HS-5 (cell line): ENCODE results near the gene KCNAB3.

ENCODE experiments used
- DNase-seq: peaks from one replicate; pipeline ENCODE4 v3.0.0-alpha.2; 2012; ENCODE audit warnings: low read depth

The KCNAB3 gene

DNA sequence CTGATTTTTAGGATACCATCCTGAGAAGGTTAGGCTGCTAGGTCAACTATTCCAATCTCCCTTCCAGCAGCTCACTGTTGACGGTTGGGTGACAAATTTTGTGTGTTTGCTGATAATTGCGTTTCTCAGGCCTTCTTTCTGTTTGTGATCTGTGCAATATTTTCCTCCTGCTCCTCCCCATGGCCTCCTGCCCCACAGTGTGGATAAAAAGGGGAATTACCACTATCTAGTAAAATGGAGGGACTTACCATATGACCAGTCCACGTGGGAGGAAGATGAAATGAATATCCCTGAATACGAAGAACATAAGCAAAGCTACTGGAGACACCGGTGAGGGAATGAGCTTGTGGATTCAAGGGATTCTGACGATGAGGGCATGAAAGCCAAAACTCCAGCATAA is 31.9 kb downstream of the KCNAB3 start:
- DNase-seq, result no peak

DNA sequence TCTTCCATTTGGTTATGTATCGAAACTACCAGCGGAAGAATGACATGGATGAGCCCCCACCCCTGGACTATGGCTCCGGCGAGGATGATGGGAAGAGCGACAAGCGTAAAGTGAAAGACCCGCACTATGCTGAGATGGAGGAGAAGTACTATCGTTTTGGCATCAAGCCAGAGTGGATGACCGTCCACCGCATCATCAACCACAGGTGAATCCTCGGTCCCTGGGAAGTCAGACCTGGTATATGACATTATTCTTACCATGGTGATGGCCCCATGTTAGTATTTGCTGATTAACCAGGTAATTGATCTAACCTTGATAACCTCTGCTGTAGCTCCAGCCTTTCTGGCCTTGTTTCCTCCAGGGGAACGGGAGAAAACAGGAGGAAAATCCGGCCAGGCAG is 32.6 kb downstream of the KCNAB3 start:
- no peak for DNase-seq

DNA sequence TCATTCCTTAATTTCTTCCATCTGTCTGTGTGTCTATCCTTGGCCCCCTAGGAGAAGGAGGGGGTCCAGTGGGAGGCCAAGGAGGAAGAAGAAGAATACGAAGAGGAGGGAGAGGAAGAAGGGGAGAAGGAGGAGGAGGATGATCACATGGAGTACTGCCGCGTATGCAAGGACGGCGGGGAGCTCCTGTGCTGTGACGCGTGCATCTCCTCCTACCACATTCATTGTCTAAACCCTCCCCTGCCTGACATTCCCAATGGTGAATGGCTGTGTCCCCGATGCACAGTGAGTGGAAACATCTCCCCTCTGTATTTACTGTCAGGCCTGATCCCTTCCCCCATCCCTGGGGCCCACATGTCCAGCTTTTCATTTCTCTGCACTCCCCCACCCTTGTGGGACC is 34.8 kb downstream of the KCNAB3 start:
- no peak for DNase-seq

DNA sequence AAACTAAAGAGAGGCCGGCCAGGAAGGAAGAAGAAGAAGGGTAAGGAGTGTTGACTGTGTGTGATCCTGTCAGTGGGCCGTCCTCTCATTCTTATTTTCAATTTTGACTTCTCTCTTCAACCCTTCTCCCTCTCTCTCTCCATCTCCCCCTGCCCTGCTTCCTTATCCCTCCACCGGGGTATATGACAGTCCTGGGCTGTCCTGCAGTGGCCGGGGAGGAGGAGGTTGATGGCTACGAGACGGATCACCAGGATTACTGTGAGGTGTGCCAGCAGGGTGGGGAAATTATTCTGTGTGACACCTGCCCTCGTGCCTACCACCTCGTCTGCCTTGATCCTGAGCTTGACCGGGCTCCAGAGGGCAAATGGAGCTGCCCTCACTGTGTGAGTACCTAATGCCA is 35.4 kb downstream of the KCNAB3 start:
- no peak for DNase-seq

DNA sequence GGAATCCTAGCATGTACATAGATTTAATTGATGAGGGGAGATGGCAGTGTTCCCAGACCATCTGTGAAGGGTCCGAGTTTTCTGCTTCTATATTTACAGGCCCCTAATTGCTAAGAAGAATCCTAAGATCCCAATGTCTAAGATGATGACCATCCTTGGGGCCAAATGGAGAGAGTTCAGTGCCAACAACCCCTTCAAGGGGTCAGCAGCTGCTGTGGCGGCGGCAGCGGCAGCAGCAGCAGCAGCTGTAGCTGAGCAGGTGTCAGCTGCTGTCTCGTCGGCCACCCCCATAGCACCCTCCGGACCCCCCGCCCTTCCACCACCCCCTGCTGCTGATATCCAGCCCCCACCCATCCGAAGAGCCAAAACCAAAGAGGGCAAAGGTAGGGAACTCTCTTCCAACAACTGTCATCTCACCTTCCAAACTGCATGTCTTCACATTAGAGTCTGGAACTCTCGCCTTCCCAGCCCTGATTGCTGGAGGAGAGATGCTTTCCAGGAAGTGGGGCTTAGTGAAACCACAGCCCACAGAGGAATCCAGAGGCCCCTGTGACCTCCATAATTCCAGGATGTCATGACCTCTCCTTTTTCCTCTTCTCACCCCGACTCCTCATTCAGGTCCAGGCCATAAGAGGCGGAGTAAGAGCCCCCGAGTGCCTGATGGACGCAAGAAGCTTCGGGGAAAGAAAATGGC is 36.3 kb downstream of the KCNAB3 start:
- no peak for DNase-seq

DNA sequence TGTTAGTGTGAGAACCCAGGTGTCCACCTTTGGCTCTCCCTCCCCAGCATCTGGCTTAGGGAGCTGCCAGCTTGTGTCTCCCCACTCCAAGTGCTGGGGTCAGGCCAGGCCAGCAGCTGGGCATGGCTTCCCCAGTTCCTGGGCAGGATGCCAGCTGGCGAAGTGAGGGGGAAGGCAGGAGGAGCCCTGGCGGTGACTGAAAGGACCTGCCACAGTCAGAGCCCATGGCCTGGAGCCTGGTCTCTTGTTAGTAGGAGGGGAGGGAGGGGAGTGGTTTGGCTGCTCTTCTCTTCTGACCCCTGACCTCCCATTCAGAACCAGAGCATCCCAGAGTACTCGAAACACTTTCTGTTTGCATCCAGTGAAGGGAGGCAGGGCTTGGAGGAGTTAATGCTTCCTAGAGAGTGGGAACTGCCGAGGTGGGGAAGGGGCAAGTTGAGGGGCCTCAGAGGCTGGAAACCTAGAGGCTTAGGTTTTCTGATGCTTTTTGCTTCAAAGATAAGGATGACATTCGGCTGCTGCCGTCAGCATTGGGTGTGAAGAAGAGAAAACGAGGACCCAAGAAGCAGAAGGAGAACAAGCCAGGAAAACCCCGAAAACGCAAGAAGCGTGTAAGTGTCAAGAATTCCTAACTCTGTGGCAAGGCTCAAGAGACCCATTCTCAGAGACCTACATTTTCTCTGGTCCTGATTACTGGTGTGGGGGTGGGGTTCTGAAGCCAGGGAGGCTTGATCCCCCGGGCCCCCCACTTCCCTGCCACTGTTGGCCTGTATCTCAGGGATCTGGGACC is 40.3 kb downstream of the KCNAB3 start:
- peak; percentile 51 for DNase-seq

DNA sequence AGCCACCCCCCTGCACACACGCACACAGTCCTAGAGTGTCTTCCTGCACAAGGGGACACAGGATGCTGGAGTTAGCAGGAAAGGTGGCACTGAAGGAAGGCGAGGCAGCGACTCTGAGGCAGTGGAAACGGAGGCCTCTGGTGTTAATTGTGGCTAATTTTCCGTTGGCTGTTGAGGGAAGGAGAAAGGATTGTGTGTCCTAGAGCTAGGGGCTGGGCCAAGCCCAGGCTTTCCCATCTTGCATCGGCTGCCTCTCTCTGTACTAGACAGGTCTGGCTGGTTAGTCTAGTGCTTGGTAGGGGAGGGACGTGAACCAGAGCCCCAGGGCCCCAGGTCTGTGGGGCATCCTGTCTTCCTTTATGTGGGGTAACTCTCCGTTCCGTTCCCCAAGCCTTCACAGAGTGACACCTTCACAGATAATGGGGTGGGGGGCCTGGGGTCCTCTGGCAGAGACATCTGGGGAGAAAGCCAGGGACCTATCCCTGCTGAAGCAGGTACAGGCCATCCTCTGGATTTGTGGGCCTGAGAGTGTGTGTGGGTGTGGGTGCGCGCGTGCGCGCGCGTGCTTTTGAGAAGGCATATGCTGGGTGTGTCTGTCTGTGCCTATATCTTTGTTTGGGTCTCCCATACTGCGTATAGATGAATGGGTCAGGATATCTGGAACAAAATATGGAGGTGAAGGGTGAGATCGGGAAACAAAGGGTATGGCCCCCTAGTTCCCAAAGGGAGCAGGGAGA is 41.3 kb downstream of the KCNAB3 start, which contains the start of gene CHD3:
Gene CHD3 (plus strand): TSS at position 606 of the 737 bp plus-strand sequence. CDS start 212 bp downstream, outside the sequence.
- no peak for DNase-seq

DNA sequence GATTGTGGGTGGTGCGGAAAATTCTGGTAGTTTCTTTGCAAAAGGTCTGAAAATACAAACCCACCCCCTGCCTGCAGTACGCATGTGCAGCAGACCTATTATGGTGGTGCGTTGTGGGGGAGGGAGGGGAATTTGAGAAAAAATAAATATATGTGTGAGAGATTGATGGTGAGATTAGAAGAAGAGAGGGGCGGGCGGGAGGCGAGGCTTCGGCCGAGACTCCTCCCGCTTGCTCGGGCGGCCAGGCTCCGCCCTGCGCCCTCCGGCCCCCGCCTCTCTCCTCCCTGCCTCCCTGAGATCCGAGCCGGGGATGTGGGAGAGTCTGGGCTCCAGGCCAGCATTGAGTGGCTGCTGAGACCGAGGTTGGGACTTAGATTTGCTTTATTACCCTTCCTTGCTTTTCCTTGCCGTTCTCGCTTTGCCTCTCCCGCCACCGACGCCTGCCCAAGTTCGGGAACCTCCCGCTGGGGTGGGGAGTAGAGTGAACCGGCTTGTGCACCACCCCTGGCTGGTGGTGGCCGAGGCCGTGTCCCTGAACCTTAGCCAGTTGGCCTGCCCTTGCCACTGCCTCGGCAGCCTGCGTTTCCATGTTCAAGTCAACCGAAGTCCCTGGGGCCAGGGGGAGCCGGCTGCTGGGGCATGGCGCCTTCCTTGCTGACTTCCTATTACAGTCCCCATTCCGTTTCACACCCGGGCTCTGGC is 42.0 kb downstream of the KCNAB3 start:
- peak; percentile 92 for DNase-seq

DNA sequence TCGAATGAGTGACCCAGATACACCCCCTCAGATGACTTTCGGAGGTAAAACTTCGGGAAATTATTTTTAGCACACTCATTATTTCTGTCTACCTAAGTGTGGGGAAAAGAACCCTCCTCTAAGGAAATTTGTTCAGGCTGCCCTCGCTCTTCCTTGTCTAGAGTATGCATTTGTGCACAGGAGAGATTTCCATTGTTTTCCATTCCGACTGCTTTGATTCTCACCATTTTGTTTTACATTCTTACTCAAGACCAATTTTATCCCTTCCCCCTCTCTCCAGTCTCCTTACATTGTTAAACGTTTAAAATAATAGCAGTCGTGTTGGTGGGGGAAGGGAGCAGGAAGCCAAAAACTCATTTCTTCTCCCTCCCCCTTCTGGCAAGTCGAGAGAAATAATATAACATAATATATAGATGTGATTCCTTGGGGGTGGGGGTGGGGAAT is 42.6 kb downstream of the KCNAB3 start:
- DNase-seq, result no peak

DNA sequence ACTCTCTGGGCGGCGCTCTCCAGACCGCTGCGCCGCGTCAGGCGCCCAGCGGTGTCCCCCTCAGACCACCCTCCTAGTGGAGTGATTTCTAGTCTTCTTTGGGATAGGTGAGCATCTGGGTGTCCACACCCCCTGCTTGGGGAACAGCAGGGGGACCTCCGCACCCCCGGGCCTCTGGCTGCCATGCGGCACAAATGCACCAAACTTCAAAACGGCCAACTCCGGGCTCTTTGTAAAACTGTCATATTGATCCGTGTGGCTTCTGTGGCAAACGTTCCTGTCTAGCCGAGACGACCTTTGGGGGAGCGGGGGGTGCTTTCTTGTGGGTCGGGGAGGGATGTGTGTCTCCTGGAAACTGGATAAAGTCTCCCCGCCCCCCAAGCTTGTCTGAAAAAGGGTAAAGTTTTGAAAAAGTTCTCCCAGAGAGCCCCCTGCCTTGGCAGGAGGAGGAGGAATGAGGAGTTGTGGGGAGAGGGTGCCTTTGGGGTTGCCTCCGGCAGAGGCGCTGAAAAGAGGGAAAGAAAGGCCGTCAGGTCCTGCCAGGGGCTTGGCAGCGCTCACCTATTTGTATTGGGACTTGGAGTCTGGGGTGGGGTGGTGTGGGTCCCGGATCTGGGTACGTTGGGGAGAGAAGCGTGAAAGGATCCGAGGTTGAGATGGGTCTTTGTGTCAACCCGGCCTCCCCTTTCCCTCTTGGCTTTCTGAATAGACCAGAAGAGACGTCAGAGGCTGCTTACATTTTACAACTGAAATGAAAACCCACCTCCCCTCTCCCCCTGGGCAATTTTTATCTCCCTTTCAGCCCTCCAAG is 43.2 kb downstream of the KCNAB3 start:
- no peak for DNase-seq

DNA sequence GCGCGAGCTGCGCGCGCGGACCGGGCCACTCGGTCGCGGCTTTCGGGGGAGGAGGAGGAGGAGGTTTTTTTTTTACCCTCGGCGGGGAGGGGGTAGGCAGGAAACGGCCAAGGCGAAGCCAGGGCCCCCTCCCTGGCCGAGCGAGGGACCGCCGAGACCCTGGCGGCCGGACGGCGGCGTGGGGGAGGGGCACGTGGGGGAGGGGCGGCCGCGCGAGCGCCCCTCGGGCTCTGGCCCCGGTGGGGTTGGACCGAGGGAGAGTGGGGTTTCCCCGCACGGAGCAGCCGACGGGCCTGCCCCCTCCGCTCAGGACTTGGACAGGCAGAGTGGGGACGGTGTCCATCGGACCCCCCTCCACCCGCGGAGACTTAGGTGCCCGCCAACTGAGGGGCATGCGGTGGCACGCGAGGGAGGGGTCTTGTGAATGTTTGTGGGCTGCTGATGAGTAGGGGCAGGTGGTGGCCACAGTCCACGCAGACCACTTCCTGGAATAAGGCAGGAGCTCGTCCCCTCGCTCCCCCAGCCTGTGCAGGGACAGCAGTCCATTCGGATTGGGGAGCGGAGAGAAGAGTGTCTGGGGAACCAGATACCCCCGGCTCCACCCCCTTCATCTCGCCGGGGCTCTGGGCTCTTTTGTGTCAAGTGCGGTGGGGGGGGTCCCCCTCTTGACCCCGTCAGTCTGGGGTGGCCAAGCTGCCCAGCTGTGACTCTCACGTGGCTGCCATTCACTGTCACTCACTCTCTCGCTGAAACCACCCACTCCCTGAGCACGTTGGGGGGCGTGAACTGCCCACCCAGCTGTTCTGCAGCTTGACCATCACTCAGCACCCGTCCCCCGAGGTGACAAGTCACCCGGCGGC is 44.1 kb downstream of the KCNAB3 start:
- no peak for DNase-seq

DNA sequence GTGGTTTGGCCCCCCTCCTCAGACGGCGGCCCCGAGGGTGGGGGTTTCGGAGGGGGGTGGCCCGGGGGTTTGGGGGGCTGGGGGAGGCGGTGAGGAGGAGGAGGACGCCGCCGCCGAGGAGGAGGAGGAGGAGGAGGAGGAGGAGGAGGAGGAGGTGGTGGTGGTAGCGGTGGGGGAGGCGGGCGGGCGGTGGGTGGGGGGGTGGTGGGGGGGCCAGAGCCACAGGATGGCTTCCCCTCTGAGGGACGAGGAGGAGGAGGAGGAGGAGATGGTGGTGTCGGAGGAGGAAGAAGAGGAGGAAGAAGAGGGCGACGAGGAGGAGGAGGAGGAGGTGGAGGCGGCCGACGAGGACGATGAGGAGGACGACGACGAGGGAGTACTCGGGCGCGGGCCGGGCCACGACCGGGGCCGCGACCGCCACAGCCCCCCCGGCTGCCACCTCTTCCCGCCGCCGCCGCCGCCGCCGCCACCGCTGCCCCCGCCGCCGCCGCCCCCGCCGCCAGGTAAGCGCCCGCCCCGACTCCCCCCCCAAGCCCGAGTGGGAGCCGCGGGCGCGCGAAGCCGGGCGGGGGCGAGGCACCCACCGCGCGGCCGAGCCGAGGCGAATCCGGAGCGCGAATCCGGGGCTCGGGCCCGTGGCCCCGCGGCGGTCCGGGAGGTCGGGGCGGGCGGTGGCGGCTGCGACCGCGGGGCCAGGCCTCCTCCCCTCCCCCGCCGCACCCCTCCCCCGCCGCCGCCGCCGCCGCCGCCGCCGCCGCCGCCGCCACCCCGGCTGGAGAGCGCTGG is 44.9 kb downstream of the KCNAB3 start:
- DNase-seq, result no peak

DNA sequence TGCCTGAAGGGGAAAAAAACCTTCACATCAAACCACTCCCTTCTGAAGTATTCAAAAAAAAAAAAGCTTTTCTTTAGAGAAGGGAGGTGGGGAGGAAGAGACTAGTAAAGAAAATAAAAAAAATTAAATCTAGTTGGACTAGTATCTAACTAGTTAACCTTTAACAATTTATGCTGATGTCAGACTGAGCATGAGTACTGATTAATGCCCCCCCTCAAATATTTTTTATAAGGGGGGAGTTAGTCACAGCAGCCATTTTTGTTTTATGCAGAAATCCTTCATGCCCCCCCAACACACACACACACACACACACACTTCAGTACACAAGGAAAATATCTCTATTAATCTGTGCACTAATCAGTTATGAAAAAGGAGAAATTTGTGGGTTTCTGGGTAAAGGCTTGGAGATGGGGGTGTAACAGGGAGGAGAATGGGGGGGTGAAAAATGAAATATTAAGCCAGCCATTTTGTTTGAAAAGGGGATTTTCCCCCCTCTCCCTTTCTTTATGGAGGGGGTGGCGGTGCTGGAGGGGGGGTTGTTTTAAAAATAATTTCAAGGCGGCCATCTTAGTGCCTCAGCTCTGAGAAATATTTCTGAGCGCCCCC is 45.8 kb downstream of the KCNAB3 start:
- no peak for DNase-seq

DNA sequence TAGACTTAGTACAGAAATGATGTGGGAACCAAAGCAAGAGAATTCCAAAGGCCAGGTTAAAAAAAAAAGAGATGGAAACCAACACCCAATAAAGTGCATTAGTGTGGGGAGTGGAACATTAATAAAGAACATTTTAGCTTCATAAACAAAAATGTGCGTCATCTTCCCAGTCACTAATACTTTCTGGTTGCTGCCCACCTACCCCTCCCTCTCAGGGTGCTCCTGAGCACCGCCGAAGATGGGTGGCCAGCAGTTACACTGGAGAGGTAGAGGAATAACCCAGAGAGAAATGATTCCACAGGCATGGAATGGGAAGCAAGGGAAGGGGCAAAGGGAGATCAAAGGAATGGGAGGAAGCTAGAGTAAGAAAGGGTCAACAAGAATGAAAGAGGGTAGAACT is 47.0 kb downstream of the KCNAB3 start:
- DNase-seq, result no peak

DNA sequence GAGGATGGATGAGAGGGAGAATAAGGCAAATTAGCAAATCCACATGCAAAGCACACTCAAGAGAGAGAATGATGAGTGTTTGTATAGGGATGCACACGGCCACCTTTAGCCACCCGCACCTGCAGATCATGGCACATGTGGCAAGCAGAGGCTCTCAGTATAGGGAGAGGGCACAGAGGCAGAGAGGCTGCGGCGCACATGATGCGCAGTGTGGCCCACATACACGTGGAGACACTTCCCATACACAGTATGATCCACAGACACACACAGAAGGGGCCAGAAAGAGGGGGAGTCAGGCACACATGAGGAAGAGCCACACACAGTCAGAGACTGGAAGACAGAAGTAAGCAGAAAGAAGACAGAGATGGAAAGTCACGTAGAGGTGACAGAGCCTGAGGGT is 47.6 kb downstream of the KCNAB3 start:
- DNase-seq, result no peak

DNA sequence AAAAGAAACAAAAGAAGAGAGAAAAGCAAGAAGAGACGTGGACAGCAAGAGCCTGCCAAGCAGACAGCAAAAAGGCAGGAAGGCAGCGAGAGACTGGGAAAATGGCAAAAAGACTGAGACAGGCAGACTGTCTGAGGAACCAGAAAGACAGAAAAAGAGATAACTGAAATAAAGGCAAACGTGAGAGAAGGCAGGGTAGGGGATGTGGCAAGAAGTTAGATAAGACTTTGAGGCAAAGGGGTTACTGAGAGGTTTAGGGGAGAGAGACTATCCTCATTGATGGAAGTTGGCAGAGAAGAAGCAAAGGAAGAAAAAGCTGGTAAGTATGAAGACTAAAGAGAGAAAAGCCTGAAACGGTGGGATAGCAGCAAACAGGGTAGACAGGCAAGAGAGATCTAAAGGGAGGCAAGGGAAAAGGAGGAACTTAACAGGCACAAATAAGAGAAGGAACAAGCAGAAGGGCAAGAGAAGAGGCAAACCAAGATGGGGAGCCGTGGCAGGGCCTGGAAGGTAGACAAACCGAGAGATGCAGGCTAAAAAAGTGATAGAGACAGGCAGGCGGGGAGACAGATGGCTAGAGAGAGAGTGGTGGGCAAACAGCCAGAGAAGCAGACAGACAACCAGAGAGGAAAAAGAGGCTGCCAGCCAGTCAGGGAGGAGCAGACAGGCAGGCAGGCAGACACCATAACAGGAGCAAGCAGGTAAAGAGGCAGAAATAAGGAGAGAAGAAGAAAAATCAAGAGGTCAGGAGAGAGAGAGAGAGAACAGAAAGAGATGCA is 48.2 kb downstream of the KCNAB3 start:
- DNase-seq, result no peak

DNA sequence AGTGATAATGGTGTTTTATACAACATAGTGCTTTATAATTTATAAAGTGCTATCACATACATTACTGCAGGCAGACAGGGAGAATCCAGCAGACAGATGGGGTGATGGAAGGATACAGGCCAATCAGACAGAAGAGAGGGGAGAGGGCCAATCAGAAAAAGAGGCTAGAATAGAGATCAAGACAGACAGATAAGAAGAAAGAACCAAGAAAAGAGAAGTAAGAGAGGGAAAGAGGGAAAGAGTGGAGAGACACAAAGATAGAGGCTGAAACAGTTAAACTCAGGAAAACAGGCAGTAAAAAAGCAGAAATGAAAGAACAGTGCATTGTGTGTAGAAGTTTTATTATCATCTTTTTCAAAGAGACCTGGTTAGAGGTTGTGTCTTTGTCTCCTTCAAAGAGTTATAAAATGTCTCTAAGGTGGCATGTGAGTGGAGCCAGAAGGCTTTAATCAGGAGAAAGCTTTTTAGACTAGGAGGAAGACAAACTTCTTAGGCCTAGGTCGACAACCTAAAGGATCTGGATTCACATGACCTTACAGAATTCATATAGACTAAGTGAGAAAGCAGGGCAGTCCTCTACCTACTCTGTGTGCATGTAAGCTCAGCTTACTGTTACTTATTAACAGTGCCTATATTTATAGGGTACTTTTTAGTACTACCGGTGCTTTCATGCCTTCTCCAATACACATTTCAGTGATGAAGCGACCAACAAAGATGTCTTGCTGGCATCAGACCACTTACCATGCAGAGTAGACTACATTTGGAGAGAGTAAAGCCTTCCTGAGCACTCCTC is 49.4 kb downstream of the KCNAB3 start:
- no peak for DNase-seq
